ENCODE results near the gene SMAD3.

SMAD3 gene

GRCh38 chr15:67170143-67170925 is 104.9 kb downstream of the SMAD3 start:
- Histone ChIP-seq H3K9me3 (ENCODE audit: control insufficient read depth, insufficient read depth, low read depth, low read length) (no peaks in the 10 kb centered on the region), H3K4me3 (ENCODE audit: low read depth, low read length) (no peak overlapping the region), H3K4me1 (ENCODE audit: control insufficient read depth, insufficient read depth, low read length) (no peaks in the 10 kb centered on the region; the same call in 1 of the 2 replicates), H3K36me3 (ENCODE audit: control insufficient read depth in 2 of 2, insufficient read depth in 1 of 2, low read length in 2 of 2) (peaks cover 4 to 69% of the 10 kb centered on the region in 2 experiments), H3K27ac (ENCODE audit: extremely low read depth, low read depth, low read length) (no peak overlapping the region)
- ChIA-PET CTCF (no interaction called here), POLR2A (no interaction called here)
- TF ChIP-seq ZBTB20 (tag by site-specific recombination; IDR thresholded peaks at IDR 0.05), result no peak
- TF ChIP-seq ZNF23 (tag by site-specific recombination; IDR thresholded peaks at IDR 0.05; ENCODE audit: borderline replicate concordance), result no peak
- peak; percentile 94 for TF ChIP-seq ZNF24 (tag by site-specific recombination; IDR thresholded peaks at IDR 0.05)
- TF ChIP-seq PRDM10 (tag by site-specific recombination; IDR thresholded peaks at IDR 0.05), result no peak
- no peak for TF ChIP-seq ZNF776 (tag by site-specific recombination; IDR thresholded peaks at IDR 0.05; ENCODE audit: borderline replicate concordance)
- peak; percentile 52 for TF ChIP-seq ZNF335 (tag by site-specific recombination; conservative IDR thresholded peaks at IDR 0.05)
- no peak for TF ChIP-seq ZNF596 (tag by site-specific recombination; IDR thresholded peaks at IDR 0.05)
- no peak for TF ChIP-seq ZNF174 (tag by site-specific recombination; IDR thresholded peaks at IDR 0.05)
- no peak for TF ChIP-seq HIC1 (tag by site-specific recombination; IDR thresholded peaks at IDR 0.05)
- TF ChIP-seq FEZF1 (tag by site-specific recombination; IDR thresholded peaks at IDR 0.05), result no peak
- TF ChIP-seq, protein P1, sequence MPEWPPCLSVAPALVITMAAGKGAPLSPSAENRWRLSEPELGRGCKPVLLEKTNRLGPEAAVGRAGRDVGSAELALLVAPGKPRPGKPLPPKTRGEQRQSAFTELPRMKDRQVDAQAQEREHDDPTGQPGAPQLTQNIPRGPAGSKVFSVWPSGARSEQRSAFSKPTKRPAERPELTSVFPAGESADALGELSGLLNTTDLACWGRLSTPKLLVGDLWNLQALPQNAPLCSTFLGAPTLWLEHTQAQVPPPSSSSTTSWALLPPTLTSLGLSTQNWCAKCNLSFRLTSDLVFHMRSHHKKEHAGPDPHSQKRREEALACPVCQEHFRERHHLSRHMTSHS (tag by site-specific recombination; IDR thresholded peaks at IDR 0.05), result no peak
- no peak for TF ChIP-seq ZBTB17 (tag by site-specific recombination; IDR thresholded peaks at IDR 0.05)
- peak; percentile 51; the same call in 1 of the 2 replicates for TF ChIP-seq ZNF660 (tag by site-specific recombination; IDR thresholded peaks at IDR 0.05)
- TF ChIP-seq ZFP3 (tag by site-specific recombination; IDR thresholded peaks at IDR 0.05; ENCODE audit: low read depth), result no peak
- TF ChIP-seq ZNF292 (tag by site-specific recombination; IDR thresholded peaks at IDR 0.05; ENCODE audit: borderline replicate concordance, low read depth), result no peak
- TF ChIP-seq ZNF280D (tag by site-specific recombination; IDR thresholded peaks at IDR 0.05), result no peak
- no peak for TF ChIP-seq KLF7 (tag by site-specific recombination; IDR thresholded peaks at IDR 0.05; ENCODE audit: borderline replicate concordance)
- no peak for TF ChIP-seq ZNF423 (tag by site-specific recombination; IDR thresholded peaks at IDR 0.05)
- TF ChIP-seq ZNF514 (tag by site-specific recombination; IDR thresholded peaks at IDR 0.05), result no peak
- TF ChIP-seq ZNF623 (tag by site-specific recombination; IDR thresholded peaks at IDR 0.05), result no peak
- TF ChIP-seq ZNF621 (tag by site-specific recombination; IDR thresholded peaks at IDR 0.05), result no peak
- TF ChIP-seq, protein P2, sequence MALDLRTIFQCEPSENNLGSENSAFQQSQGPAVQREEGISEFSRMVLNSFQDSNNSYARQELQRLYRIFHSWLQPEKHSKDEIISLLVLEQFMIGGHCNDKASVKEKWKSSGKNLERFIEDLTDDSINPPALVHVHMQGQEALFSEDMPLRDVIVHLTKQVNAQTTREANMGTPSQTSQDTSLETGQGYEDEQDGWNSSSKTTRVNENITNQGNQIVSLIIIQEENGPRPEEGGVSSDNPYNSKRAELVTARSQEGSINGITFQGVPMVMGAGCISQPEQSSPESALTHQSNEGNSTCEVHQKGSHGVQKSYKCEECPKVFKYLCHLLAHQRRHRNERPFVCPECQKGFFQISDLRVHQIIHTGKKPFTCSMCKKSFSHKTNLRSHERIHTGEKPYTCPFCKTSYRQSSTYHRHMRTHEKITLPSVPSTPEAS (tag by site-specific recombination; IDR thresholded peaks at IDR 0.05), result no peak
- TF ChIP-seq SP2 (tag by site-specific recombination; IDR thresholded peaks at IDR 0.05), result no peak
- no peak for TF ChIP-seq ZNF157 (tag by site-specific recombination; IDR thresholded peaks at IDR 0.05)
- TF ChIP-seq PATZ1 (tag by site-specific recombination; IDR thresholded peaks at IDR 0.05), result peak; percentile 67
